ENCODE measurements around the gene AADACL2. TPM values are rescaled to one million over a fixed set of nuclear protein-coding genes. Genes with fewer than 3 reads are reported as not detected.
"Not testable (repeated sequence)": the region's sequence is repeated elsewhere in the genome, so short reads cannot be mapped to it uniquely, and the experiment has no call there.

Gene AADACL2
- total RNA-seq, 2 experiments from 2014 or later: not detected

- no peak overlapping the region for H3K4me3 Mint-ChIP-seq
- H3K4me1 Mint-ChIP-seq: no peaks in the 10 kb centered on the region
- H3K9me3 Mint-ChIP-seq: no peaks in the 10 kb centered on the region
- ChIA-PET POLR2A (no interaction called here), CTCF (no interaction called here)
- peaks cover 2% of the 10 kb centered on the region for H3K27me3 Mint-ChIP-seq
- no peaks in the 10 kb centered on the region for H3K36me3 Mint-ChIP-seq (ENCODE audit: low read depth)
- H3K27ac Mint-ChIP-seq: no peak overlapping the region
- DNase-seq: no peak
Observed at GRCh38 chr3:151732861-151733260, 866 bp upstream of the AADACL2 start.

GRCh38 chr3:151740581-151740980, 6.9 kb downstream of the AADACL2 start:
- H3K4me3 Mint-ChIP-seq: no peak overlapping the region
- H3K27ac Mint-ChIP-seq: no peak overlapping the region
- POLR2A ChIA-PET: no interaction called here
- DNase-seq: no peak
- no peaks in the 10 kb centered on the region for H3K36me3 Mint-ChIP-seq (ENCODE audit: low read depth)
- H3K9me3 Mint-ChIP-seq: no peaks in the 10 kb centered on the region
- CTCF ChIA-PET: no interaction called here
- H3K27me3 Mint-ChIP-seq: peaks cover 2% of the 10 kb centered on the region
- no peaks in the 10 kb centered on the region for H3K4me1 Mint-ChIP-seq

- ChIA-PET POLR2A (no interaction called here), CTCF (no interaction called here)
- no peak for DNase-seq
- Mint-ChIP-seq H3K4me3 (no peak overlapping the region), H3K4me1 (no peaks in the 10 kb centered on the region), H3K36me3 (ENCODE audit: low read depth) (no peaks in the 10 kb centered on the region), H3K27ac (no peak overlapping the region), H3K9me3 (no peaks in the 10 kb centered on the region), H3K27me3 (no peaks in the 10 kb centered on the region)
Observed at GRCh38 chr3:151743855-151744254, 10.1 kb downstream of the AADACL2 start.

- Mint-ChIP-seq H3K4me3 (no peak overlapping the region), H3K27me3 (peaks cover 4% of the 10 kb centered on the region), H3K4me1 (no peaks in the 10 kb centered on the region), H3K27ac (no peak overlapping the region), H3K9me3 (no peaks in the 10 kb centered on the region), H3K36me3 (ENCODE audit: low read depth) (no peaks in the 10 kb centered on the region)
- ChIA-PET CTCF (no interaction called here), POLR2A (no interaction called here)
- DNase-seq: no peak
Observed at GRCh38 chr3:151750181-151750580, 16.5 kb downstream of the AADACL2 start.

GRCh38 chr3:151750678-151751077, 17.0 kb downstream of the AADACL2 start:
- ChIA-PET POLR2A (no interaction called here), CTCF (no interaction called here)
- Mint-ChIP-seq H3K4me3 (no peak overlapping the region), H3K36me3 (ENCODE audit: low read depth) (no peaks in the 10 kb centered on the region), H3K27ac (no peak overlapping the region), H3K4me1 (no peaks in the 10 kb centered on the region), H3K9me3 (no peaks in the 10 kb centered on the region), H3K27me3 (peaks cover 4% of the 10 kb centered on the region)
- DNase-seq: no peak

- Mint-ChIP-seq H3K27me3 (peaks cover 4% of the 10 kb centered on the region), H3K4me1 (no peaks in the 10 kb centered on the region), H3K9me3 (no peaks in the 10 kb centered on the region), H3K36me3 (ENCODE audit: low read depth) (no peaks in the 10 kb centered on the region), H3K4me3 (no peak overlapping the region), H3K27ac (no peak overlapping the region)
- POLR2A ChIA-PET: no interaction called here
- CTCF ChIA-PET: no interaction called here
- DNase-seq: no peak
Observed at GRCh38 chr3:151751161-151751560, 17.4 kb downstream of the AADACL2 start.

- no peak for DNase-seq
- H3K27me3 Mint-ChIP-seq: peaks cover 4% of the 10 kb centered on the region
- H3K4me3 Mint-ChIP-seq: no peak overlapping the region
- H3K4me1 Mint-ChIP-seq: no peaks in the 10 kb centered on the region
- H3K9me3 Mint-ChIP-seq: no peaks in the 10 kb centered on the region
- ChIA-PET CTCF (no interaction called here), POLR2A (no interaction called here)
- no peak overlapping the region for H3K27ac Mint-ChIP-seq
- H3K36me3 Mint-ChIP-seq (ENCODE audit: low read depth): no peaks in the 10 kb centered on the region
Observed at GRCh38 chr3:151753846-151754245, 20.1 kb downstream of the AADACL2 start.

GRCh38 chr3:151761581-151761980, 27.9 kb downstream of the AADACL2 start:
- POLR2A ChIA-PET: no interaction called here
- no peak overlapping the region for H3K27ac Mint-ChIP-seq
- no peaks in the 10 kb centered on the region for H3K4me1 Mint-ChIP-seq
- H3K27me3 Mint-ChIP-seq: peaks cover 3% of the 10 kb centered on the region
- H3K36me3 Mint-ChIP-seq (ENCODE audit: low read depth): no peaks in the 10 kb centered on the region
- DNase-seq: no peak
- CTCF ChIA-PET: interaction anchor here (0.6 kb wide), 1 partner anchor 456 kb away, joined by 4 read pairs; no protein-coding TSS in a partner anchor
- H3K9me3 Mint-ChIP-seq: no peaks in the 10 kb centered on the region
- no peak overlapping the region for H3K4me3 Mint-ChIP-seq

- H3K27me3 Mint-ChIP-seq; H3K4me1 Mint-ChIP-seq; DNase-seq; POLR2A ChIA-PET; H3K9me3 Mint-ChIP-seq; H3K36me3 Mint-ChIP-seq (ENCODE audit: low read depth); H3K4me3 Mint-ChIP-seq; CTCF ChIA-PET; H3K27ac Mint-ChIP-seq: not testable (repeated sequence)
Observed at GRCh38 chr3:151764699-151765098, 31.0 kb downstream of the AADACL2 start.

- Mint-ChIP-seq H3K9me3 (no peaks in the 10 kb centered on the region), H3K27ac (no peak overlapping the region), H3K4me1 (no peaks in the 10 kb centered on the region), H3K36me3 (ENCODE audit: low read depth) (no peaks in the 10 kb centered on the region), H3K27me3 (peaks cover 3% of the 10 kb centered on the region), H3K4me3 (no peak overlapping the region)
- no peak for DNase-seq
- ChIA-PET POLR2A (no interaction called here), CTCF (no interaction called here)
Observed at GRCh38 chr3:151765685-151766084, 32.0 kb downstream of the AADACL2 start.

- Mint-ChIP-seq H3K4me3 (no peak overlapping the region), H3K27ac (no peak overlapping the region), H3K9me3 (no peaks in the 10 kb centered on the region), H3K36me3 (ENCODE audit: low read depth) (no peaks in the 10 kb centered on the region), H3K27me3 (peaks cover 3% of the 10 kb centered on the region), H3K4me1 (no peaks in the 10 kb centered on the region)
- CTCF ChIA-PET: no interaction called here
- POLR2A ChIA-PET: no interaction called here
- no peak for DNase-seq
Observed at GRCh38 chr3:151766454-151766853, 32.7 kb downstream of the AADACL2 start.

GRCh38 chr3:151768393-151768930, 34.7 kb downstream of the AADACL2 start:
- H3K27ac Mint-ChIP-seq: no peak overlapping the region
- ChIA-PET CTCF (no interaction called here), POLR2A (no interaction called here)
- no peak overlapping the region for H3K4me3 Mint-ChIP-seq
- peaks cover 3% of the 10 kb centered on the region for H3K27me3 Mint-ChIP-seq
- H3K36me3 Mint-ChIP-seq (ENCODE audit: low read depth): no peaks in the 10 kb centered on the region
- no peaks in the 10 kb centered on the region for H3K4me1 Mint-ChIP-seq
- H3K9me3 Mint-ChIP-seq: no peaks in the 10 kb centered on the region
- no peak for DNase-seq

- Mint-ChIP-seq H3K27ac (no peak overlapping the region), H3K36me3 (ENCODE audit: low read depth) (no peaks in the 10 kb centered on the region), H3K4me3 (no peak overlapping the region), H3K27me3 (peaks cover 4% of the 10 kb centered on the region), H3K9me3 (no peaks in the 10 kb centered on the region), H3K4me1 (no peaks in the 10 kb centered on the region)
- no peak for DNase-seq
- ChIA-PET CTCF (no interaction called here), POLR2A (no interaction called here)
Observed at GRCh38 chr3:151769175-151769574, 35.4 kb downstream of the AADACL2 start.

- H3K27me3 Mint-ChIP-seq: peaks cover 8% of the 10 kb centered on the region
- no peak overlapping the region for H3K4me3 Mint-ChIP-seq
- no peaks in the 10 kb centered on the region for H3K36me3 Mint-ChIP-seq (ENCODE audit: low read depth)
- H3K9me3 Mint-ChIP-seq: no peaks in the 10 kb centered on the region
- no peaks in the 10 kb centered on the region for H3K4me1 Mint-ChIP-seq
- ChIA-PET CTCF (interaction anchor here (1.0 kb wide), 1 partner anchor 14 kb away, joined by 3 read pairs; no protein-coding TSS in a partner anchor), POLR2A (no interaction called here)
- no peak for DNase-seq
- H3K27ac Mint-ChIP-seq: no peak overlapping the region
Observed at GRCh38 chr3:151770956-151771355, 37.2 kb downstream of the AADACL2 start.
